Right renal pelvis (tissue), 4 donors: ENCODE results near the gene IL12A. TPM values are rescaled to one million over a fixed set of nuclear protein-coding genes. Genes with fewer than 3 reads are reported as not detected.

Experiments used
- DNase-seq, 4 donors: peaks; one replicate each; pipeline ENCODE4 v3.0.0-alpha.2; 2013; ENCODE audit warnings: low read depth in 4 of 4, low spot score in 3 of 4, missing footprints in 1 of 4
- polyA plus RNA-seq, 4 donors: library from polyadenylated mRNA; unstranded; fragments of 120-200 nt; gene quantifications; one replicate each; pipeline ENCODE4 v1.2.1, GENCODE V29; 2013; ENCODE audit not compliant: insufficient read length in 4 of 4

IL12A gene
- polyA plus RNA-seq = 1 to 10 TPM in 2 of 4 donors, under 1 TPM in 2; 0.73 to 1.5 (median 1.0) TPM

DNA sequence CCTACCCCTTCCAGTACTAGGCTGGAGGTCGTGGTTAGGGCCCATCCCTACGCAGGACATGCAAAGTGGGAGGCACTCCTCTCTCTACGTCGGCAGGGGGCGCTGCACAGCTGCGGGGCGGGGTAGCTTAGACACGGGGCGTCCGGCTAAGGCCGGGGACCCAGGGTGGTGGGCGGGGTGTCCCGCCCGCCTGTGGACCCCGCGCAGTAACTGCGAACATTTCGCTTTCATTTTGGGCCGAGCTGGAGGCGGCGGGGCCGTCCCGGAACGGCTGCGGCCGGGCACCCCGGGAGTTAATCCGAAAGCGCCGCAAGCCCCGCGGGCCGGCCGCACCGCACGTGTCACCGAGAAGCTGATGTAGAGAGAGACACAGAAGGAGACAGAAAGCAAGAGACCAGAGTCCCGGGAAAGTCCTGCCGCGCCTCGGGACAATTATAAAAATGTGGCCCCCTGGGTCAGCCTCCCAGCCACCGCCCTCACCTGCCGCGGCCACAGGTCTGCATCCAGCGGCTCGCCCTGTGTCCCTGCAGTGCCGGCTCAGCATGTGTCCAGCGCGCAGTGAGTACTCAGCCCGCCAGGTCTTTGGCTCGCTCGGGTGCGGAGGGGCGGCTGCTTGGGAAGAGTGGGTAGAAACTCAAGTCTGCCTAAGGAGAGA, at the start of gene IL12A:
TSS of gene IL12A (plus strand) at position 219 of the 655 bp plus-strand sequence.
- peak; percentile 46 to 70 (median 60) for DNase-seq

DNA sequence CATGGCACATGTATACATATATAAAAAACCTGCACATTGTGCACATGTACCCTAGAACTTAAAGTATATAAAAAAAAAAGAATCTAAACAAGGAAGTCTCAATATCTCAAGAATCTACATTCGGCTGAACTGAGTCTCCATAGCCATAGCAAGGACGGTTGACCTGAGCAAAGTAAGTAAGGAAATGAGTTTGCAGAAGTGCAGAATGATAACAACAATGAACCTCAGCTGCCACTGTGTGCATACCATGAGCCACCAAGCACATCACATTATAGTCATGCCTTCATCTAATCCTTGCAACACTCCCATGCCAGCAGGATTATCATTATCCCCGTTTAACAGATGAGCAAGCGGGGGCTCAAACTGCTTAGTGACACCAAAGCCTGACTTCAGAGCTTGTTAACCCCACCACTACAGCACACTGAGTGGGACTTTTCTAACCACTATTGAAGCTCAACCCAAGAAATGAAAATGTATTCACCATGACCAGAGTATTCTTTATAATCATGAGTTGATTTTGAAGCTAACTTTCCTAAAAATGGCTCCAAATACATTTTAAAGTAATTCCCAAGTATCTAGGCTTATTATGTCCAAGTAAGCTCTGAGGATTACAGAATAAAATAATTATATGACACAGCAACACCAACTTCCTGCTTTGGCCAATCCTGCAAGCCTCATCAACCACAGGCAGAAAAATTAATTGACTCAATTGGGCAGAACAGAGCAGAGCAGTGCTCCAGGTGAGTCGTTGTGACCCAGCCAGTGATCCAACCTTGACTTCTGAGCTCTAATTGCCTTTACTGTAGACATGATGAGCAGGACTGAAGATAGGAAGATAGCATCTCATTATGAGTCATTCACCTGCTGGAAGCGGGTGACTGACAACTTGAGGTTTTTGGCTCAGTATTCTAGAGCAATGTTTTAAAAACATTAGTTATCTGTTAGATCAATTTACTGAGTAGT, 47.3 kb upstream of the IL12A start:
- no peak for DNase-seq

DNA sequence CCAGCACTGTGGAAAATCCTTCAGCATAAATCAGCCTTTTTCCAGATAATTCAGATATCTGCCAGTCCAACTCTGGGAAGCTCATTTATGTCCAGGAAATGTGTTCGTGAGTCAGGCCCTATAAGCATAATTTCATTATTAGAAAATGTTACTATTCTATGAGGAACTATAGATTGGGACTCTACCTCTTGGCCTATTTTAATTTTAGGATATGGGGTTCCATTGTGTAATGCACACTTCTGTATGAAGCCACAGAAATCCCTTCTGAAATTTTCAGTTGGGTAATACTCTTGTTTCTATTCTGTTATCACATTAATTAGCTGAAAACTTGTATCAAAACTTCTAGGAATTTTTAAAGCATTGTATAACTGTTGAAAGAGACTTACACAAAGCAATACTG, 43.9 kb upstream of the IL12A start:
- no peak for DNase-seq

DNA sequence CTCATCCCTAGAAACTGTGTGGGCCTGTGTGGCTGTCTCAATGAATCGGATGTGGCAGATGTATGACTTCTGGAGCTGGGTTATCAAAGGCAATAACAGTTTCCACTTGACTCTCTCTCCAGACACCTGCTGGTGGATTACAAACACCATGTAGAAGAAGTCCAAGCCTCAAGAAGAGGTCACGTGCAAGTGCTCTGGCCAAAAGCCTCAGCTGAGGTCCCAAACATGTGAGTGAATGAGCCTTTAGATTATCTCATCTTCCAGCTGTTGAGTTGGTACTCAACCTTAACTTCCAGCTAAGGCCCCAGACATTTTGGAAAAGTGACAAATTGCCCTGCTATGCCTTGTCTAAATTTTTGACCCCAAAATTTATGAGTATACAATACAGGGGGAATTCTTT, 42.7 kb upstream of the IL12A start:
- DNase-seq = no peak

DNA sequence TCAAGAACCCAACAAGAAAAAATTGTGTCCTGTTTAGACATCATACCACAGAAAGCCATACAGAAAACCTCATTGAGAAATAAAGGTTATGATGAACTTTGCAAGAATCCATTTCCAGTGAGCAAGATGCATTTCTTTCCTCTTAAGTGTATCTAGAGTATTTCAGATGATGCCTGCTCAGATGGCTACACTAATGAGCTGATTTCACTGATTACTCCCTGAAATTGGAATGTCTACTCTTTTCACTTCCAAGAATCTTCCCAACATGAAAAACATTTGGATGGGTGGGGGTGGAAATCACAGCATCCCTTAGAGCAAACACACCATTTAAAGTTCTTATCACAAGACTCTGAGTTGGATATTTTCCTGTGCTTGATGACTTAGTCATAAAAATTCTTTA, 41.4 kb upstream of the IL12A start:
- no peak for DNase-seq

DNA sequence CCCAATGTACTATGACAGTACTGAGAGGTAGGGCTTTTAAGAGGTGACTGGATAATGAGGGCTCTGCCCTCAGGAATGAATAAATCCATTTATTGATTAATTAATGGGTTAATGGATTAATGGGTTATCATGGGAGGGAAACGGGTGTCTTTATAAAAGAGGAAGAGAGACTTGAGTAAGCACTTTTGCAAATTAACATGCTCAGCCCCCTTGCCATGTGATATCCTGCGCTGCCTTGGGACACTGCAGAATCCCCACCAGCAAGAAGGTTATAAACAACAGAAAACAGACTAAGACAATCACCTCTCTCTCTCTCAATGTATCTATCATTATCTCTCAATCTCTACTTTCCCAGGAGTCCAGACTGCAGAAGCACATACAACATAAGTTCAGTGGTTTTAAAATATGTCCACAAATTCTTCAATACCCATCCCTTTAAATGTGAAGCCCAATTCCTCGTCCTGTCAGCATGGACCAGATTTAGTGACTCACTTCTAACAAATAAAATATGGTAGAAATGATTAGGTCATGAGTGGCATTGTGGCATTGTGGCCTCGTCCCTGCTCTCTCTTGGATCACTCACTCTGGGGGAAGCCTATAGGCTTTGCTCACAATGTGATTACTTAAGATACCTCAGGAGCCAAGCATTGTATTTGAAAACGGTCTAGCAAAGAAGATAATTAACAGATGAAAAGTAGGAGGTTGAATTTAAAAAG, 40.0 kb upstream of the IL12A start:
- no peak for DNase-seq

DNA sequence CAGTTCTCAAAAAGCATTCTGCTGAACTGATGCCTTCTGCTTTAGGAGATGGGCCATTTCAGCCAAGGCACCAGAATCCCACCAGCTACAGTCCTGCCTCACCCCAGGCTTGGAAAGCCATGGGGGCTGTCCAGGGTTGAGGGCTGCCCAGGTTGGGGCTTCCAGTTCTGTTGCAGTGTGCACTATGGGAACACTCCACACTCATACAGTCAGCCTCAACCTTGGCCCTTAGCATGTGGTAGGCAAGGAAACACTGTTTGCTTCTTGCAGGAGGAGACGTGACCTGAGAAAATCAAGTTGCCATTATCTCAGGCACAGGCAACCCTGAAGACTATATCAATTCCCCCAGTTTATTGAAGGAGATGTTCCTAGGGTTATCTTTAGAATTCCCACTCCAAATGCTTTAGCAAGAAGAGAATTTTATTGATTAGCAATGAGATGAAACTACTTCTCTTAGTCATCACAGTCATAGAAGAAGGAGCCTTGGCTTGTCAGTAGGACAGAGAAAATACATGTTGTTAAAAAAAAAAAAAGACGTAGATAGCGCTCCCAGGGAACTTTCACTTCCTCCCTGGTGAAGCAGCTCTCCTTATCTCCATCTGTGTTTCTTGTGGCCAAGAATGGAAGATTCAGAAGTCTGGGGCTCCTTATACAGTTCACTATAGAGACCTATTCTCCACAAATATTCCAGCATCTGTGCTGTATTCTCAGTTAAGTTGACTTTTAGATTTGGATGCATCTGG, 38.3 kb upstream of the IL12A start:
- no peak for DNase-seq

DNA sequence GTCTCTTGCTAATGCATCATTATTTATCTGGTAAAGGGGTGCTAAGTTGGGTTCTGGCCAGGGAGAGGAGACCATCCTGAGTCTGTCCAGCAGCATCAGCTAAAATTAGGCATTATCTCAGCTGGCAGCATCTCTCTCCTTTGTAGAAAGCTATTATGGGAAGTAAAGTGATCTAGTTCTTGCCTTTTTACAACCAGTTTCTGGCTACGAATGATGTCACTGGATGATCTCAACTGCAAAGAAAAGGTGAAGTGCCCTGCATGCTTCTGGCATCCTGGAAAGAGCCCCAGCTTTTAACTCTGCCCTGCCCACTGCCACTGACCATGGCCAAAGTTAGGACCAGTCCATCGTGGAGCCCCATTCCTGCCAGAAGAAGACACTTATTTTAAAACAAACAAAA, 37.1 kb upstream of the IL12A start:
- DNase-seq = no peak

DNA sequence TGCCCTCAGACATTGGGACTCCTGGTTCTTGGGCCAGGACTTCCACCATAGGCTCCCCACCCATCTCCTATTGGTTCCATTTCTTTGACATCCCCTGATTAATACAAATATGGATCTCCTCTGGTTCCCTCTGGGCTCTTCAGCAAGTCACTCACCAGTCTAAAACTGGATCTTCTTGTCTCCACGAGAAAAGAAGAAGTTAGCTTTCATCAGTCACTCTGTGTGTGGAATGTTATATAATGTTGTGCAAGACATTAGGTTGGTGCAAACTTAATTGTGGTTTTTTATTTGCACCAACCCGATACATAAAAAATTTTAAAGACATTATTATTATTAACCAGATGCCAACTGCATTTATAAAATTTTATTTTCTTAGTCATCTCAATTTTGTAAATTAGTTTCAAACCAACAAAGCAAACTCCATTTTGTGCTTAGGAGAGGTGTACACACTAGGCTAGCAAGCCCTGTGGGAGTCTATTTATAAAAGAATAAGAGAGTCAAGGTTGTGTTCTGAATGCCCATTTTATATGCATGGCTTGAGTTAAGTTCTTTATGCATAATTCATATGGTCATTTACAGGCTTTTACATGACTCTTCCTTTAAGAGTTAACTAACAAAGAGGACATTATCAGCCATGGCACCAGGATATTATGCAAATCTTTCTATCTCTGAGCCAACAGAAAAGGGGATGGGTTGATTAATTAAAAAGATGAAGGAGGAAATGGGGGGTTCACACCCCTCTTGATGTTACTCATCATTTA, 35.1 kb upstream of the IL12A start:
- no peak for DNase-seq

DNA sequence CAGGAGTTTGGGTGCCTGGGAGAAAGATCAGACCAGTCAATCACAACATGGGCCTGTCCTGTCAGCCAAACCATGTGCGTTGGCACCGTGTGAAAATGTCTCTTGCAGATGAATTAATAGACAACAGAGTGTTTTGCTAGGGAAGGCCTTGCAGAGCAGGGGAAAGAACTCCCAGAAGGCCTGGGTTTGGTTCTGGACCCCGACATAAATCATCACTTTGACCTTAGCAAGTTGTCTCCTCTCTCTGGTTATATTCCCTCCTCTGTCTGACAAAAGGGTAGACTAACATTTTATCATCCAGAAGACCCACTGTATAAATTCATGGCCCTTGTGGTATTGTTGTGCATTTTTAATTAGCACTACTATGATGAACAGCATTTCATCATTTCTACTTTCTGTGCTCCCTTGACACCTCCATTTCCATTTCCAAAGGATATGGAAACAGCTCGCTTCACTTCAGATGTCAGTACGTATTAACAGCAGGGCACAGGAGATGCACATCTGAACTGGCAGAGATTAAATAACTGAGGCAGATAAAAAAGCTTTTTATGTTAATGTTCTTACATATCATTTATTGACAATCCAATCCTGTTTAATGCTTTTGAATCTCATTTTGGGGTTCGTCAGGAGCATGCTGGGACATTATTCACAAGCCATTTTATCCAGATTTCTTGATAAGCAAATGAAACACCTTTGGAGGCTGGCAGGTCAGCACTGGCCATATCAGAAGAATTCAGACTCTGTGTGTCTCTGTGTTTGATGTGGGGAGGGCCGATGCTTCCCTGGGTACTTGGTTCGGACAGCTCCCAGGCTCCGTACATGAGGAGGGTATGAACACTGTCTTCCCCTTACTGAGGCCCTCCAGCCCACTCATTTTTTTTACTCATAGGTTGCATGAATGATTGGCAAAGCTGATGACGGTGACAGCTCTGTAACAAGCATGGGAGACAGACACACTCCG, 28.2 kb upstream of the IL12A start:
- no peak for DNase-seq

DNA sequence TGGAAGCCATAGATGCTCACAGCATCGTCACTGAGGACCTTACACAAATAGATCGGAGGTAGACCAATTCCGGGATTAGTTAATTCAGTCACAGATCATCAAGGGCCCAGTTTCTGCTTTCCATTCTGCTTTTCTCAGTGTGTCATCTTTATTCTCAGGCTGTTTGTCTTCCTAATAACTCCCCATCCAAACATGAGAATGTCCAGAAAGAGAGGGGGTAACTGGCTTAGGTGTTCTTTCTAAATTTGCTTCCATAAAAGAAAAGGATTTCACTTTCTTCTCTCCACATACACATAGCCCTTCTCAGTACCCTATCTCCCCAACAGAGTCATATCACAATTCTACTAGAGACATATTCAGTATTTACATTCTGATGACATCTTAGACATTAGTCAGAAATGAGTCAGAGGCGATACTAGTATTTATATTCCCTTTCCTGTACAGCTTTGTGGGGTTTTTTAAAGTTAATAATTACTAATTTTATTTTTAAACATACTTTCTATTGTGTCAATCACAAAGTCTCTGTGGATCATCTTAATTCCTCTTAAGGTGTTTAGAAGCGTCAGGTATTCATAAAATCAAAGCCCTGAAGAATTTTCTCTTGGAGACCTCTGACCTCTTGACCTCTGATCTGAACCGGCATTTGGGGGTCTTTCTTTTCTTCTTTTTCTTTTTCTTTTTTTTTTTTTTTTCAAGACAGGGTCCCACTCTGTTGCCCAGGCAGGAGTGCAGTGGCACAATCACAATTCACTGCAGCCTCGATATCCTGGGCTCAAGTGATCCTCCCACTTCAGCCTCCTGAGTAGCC, 24.3 kb upstream of the IL12A start:
- no peak for DNase-seq

DNA sequence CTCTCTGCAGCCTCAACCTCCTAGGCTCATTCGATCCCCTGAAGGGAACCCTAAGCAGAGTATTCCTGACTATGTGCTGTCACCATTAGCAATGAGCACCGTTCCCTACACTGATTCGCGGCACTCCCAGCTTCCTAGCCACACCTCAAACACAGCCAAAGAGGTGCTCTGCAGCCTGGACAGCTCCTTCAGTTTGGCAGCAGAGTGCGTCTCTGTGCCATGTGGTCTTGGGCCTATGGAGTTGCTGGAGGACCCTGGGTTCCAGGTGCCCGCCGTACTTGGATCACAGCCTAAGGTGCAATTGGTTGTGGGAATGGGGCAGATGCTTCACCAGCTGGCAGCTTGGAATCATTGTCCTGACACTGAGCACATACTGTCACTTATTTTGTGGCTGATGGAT, 17.3 kb upstream of the IL12A start:
- DNase-seq = no peak

DNA sequence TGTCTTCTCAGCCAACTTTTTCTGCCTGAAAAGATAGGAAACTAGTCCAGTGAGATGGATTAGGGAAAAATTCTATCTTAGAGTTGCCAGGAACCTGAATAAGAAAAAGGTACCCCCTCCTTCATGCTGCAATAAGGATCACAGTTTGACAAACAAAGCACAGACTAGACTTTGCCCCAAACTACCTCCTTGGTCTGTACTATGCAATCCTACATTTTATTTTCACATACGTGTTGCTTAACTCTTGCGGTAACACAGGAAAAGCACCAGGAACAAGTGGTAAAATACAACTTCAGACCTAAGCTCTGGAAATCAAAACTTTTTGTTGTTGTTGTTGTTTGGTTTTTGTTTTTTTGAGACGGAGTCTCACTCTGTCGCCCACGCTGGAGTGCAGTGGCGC, 11.3 kb upstream of the IL12A start:
- no peak for DNase-seq

DNA sequence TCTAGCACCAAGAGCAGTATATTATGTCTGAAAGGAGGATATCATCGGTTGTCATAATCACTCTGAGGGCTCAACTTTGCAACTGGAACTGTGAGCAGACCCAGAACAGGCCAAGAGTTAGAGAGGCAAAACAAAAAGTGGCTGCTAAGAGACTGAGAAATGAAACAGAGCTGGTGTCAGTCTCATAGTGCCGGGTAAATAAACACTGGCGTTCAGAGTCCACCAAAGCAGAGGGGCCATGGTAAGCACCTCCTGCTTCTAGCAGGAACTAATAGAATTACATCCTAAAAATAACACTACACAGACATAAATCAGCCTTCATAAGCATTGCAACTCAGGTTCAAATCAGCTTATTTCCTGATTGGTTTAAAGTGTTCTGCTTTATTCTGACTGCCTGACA, 10.3 kb upstream of the IL12A start:
- peak in 2 of 4 donors; percentile 5 to 10 for DNase-seq

DNA sequence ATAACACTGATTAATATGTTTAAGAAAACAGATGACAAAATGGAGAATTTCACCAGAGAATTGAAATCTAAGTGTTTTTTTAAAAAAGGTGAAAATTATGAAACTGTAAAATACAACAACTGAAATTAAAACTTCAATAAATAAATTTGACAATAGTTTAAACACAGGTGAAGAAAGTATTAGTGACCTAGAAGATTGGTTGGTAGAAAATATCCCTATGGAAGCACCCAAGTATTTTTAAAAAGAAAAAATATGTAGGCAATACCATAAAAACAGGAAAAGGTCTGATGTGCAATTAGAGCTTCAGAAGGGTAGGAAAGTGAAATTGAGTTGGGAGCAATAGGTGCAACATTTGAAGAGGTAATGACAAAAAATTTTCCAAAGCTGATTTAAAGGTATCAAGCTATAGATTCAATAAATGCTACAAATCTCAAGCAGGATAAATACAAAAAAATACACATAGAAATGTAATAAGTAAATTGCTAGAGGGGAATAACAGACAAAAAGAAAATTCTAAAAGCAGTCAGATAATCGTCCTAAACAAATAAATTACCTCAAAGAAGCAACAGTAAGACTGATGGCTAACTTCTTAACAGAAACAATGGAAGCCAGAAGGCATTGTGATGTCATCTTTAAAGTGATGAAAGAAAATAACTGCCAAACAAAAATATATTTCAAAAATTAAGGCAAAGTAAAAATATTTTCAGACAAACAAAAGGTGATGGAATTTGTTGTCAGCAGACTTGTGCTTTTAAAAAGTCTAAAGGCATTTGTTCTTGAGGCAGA, 9.5 kb upstream of the IL12A start:
- no peak for DNase-seq

DNA sequence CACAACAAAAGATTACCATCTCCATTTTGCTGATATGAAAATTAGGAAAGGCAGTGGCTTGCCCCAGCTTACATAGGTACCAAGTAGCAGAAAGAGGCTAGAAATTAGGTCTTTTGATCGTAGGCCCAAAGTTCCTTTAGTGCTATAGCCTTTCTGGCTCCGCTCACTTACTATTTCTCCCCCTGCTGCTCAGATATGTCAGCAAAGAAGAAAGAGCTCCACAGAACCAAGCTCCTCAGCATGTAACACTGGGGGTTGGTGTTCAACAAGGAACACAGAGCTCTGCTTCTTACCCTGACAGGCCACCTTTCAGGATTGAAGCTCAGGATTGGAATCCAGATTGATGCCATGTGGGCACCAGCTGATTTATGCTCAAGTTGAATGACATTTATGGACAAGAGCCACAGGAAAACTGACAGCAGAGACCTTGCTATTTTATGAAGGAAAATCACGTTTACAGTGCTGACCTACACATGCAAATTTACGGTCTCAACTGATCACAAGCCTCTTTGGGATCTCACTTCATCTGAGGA, 6.1 kb upstream of the IL12A start:
- DNase-seq = no peak

DNA sequence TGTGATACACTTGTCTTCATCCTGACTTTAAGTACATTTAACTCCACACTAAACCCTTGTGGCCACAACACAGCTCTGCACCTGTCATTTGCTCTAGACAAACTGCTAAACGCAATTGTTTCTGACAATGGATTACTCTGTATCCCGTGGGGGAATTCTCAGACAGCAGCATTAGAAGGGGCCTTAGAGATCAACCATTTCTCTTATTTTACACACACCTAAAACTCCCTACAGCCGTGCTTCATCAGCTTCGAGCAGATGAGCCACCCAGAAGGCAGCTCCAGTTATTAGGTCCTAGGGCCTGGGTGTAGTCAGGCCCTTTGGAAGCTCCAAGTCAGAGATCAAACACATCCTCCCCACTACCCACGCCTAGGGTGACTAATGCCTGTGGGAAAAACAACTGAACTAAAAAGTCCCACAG, 1.3 kb upstream of the IL12A start:
- no peak for DNase-seq
